B cell (primary cell): ENCODE data around the gene MCRIP2.

ENCODE experiments used
- EZH2 ChIP-seq: IDR thresholded peaks from 2 replicates; pipeline ENCODE4 v1.6.1; 2012; ENCODE audit warnings: borderline replicate concordance, low read depth, mild to moderate bottlenecking, moderate library complexity, low read length; ENCODE audit not compliant: insufficient read depth, poor library complexity, severe bottlenecking
- TF ChIP-seq, protein P1 (sequence below): fragments of 200-600 bp; IDR thresholded peaks from one replicate; pipeline ENCODE4 v1.8.0; 2022; ENCODE audit warnings: antibody characterized with exemption, mild to moderate bottlenecking

DNA sequence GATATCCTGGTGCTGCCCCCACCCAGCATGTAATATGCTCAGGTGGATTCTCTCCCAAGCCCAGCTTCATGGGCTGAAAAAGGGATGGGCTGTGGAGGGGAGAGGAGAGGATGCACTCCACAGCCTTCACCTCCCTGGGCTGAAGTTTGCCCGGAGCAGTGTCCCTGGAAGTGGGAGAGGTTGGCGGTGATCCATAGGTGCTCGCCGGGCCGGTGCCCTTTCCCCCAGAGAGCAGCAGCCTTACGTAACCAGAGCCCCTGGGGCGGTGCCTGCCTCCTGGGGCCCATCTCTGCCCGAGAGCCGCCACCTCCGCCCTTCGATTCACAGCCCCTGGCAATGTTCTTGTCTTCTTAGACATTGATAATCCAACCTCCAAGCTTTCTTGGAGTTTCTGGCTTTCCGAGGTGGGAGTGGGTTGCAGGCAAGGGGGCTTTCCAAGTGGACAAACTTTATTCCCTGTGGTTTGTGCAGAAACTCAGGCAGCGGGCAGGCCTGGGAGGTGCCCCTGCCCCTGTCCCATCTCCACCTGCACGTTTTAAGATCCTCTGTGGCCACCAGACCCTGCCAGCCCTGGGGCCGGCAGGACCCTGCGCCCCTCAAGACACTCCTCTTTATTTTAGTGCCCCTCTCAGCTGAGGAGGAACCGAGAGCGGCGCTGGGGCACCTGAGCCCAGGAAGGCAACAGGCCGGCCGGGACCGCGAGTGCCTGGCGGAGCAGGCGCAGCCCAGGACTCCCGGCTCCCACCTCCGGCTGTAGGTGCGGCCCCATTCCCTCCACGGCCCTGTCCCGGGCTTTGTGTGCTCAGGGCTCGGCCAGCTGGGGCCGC, 4.4 kb downstream of the MCRIP2 start:
- no peak for TF ChIP-seq EZH2
- TF ChIP-seq, protein P1, sequence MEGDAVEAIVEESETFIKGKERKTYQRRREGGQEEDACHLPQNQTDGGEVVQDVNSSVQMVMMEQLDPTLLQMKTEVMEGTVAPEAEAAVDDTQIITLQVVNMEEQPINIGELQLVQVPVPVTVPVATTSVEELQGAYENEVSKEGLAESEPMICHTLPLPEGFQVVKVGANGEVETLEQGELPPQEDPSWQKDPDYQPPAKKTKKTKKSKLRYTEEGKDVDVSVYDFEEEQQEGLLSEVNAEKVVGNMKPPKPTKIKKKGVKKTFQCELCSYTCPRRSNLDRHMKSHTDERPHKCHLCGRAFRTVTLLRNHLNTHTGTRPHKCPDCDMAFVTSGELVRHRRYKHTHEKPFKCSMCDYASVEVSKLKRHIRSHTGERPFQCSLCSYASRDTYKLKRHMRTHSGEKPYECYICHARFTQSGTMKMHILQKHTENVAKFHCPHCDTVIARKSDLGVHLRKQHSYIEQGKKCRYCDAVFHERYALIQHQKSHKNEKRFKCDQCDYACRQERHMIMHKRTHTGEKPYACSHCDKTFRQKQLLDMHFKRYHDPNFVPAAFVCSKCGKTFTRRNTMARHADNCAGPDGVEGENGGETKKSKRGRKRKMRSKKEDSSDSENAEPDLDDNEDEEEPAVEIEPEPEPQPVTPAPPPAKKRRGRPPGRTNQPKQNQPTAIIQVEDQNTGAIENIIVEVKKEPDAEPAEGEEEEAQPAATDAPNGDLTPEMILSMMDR: no peak
